NCI-H187 treated with DMSO at 0.1 percent for 48 hours (cell line): ENCODE data around the gene ASB6.
A peak's percentile ranks its signal among the peaks of the same experiment; 100 is the strongest.
"Not testable (repeated sequence)": the region's sequence is repeated elsewhere in the genome, so short reads cannot be mapped to it uniquely, and the experiment has no call there.

ENCODE experiments used
- DNase-seq: peaks from one replicate; lab custom pipeline; 2025; lab: John Stamatoyannopoulos, UW

Gene ASB6

DNA sequence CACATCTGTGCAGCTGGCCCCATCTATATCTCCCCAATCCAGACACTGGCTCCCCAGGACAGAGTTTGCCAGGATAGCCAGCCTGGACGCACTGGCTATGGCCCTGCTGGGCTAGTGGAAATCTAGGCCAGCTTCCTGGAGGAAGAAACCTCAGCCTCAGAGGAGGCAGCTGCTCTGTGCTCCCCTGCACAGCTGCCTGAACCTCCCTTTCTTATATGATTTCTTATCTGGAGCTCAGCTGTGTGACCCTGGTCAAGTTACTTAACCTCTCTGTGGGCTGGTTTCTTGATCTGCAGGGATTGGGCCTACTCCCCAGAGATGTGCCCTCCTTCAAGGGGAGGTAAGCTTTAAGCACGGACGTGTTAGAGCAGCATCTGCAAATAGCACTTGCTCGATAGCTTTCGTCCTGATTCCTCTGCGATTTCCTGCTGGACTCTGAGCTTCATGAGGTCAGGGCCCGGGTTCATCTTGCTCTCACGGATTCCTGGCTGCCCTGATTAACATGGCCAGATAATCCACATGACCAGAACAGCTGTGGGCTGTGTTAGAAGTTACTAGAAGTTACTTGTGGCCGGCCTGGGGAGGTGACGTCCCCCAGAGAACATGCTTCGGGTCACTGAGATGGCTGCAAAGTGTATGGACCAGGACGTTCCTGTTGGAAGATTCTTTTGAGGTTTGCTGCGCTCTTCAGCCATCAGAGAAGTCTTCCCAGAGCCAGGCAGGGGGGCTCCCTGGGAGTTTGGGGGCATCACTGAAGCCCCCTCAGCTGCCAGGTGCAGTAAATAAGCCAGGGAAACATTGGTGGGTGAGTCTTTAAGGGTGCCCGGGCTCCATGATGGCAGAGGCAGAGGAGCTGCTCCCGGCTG is 35.6 kb downstream of the ASB6 start:
- no peak for DNase-seq

DNA sequence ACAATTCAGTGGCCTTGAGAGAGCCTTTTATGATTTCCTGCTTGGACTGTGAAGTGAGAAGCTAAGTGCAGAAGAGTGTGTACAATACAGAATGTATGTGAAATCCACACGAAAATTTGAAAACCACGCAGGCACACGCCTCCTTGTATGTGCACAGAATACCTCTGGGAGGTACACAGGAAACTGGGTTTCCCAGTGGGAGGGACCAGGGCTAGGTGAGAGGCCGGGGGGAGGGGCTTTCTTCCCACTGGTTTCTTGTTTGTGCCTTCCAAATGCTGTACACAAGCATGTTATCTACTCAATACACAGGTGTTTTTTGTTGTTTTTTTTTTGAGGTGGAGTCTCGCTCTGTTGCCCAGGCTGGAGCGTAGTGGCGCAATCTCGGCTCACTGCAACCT is 37.2 kb downstream of the ASB6 start:
- no peak for DNase-seq

DNA sequence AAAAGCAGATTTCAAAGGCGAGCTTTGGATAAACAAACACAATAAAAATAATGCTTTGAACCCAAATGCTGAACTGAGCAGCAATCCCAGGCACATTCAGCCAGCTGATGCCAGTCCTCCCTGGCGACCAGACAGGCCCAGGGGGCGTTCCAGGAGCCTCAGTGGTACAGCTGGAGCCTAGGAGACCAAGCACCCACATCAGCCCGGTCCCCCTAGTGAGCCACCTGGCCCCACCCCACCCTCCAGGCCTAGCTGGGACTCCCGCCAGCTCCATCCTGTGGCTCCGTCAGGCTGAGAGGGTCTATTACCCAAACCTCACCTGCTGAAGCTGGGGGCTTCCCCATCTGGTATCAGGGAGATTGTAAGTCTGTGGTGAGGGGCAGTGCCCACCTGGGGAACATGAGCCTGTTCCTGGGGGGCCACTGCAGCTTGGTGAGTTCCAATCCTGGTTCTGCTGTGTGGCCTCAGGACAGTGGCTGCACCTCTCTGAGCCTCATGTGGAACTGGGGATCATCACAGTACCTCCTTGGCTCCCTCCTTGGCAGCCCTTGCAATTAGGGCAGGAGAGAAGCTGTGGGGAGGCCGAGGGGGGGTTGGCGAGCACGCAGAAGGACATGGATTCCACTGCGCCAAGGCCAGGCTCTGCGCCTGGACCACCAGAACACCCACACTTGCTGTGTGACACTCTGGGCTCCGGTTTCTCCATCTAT is 37.7 kb downstream of the ASB6 start:
- DNase-seq, result no peak

DNA sequence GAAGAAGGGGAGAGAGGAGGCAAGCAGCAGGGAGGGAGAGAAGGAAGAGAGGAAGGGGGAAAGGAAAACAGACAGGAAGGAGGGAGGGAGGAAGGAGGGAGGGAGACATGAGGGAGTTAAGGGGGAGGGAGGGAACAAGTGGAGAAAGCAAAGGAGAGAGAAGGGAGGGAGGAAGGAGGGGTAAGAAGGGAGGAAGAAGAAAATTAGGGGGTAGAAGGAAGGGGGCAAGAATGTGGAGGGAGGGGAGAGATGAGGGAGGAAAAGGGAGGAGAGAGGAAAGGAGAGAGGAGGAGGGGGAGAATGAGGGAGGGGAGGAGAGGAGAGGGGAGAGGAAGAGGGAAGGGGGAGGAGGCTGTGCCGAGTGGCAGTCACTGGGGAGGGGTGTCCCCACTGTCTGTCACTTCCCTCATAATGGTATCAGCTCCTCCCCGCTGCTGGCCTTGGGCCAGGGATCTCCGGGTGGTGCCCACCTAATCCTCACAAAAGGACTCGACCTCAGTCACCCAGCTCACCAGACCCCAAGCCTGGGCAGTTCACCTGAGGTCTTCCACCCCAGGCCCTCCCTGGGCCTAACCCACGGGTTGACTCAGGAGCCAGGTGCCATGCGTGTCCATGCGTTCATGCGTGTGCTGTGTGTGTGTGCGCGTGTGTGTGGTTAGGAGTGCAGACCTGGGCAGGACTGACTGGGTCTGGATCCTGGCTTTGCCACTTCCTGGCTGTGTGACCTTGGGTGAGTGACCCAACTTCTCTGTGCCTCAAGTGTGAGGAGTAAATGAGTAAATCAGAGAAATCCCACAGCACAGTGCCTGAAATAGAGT is 39.1 kb downstream of the ASB6 start:
- DNase-seq, result no peak

DNA sequence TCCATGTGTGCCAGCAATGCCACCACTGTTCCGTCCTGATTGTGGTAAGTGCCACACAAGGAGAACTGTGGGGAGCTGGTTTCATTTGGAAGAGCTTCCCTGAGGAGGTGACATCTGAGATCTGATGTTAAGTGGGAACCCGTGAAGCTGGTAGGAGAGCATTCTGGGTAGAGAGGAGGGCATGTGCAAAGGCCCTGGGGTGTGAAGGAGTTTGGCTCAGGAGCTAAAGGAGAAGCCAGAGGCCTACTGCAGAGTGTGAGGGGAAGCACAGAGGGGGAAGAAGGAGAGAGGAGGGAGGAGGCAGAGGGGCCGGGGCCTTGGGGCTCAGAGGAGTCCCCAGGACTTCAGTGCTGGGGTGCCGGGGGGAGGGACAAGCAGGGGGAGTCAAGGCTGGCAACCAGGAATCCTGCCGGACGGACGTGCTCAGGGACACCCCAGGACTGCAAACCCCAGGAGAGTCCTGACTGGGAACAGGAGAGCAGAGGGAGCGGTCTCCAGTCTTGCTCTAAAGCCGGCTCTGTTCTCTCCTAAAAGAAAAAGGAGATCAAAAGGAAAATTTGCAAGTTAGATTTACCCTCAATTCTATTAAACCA is 40.8 kb downstream of the ASB6 start:
- DNase-seq, result no peak

DNA sequence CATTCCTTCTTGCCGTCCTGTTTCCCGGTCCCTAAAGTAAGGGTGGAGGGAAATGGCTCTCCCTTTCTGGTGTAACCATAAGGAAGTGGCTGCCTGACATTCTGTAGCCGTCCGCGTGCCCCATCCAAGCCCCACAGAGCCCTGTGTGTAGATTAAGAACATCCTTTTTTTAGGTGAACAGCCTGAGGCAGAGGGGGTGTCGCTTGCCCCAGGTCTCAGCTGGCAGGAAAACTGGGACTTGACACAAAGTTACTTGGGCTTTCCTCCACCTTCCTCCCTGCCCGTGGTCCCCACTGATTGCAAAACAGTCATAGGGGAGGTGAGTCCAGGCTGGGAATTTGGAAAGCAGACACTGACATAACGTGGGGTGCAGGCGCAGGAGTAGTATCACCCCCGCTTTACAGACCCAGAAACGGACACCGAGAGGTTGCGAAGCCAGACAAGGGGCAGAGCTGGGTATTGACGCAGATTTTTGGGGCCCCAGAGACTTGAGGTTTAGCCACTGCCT is 43.8 kb downstream of the ASB6 start:
- DNase-seq, result no peak

DNA sequence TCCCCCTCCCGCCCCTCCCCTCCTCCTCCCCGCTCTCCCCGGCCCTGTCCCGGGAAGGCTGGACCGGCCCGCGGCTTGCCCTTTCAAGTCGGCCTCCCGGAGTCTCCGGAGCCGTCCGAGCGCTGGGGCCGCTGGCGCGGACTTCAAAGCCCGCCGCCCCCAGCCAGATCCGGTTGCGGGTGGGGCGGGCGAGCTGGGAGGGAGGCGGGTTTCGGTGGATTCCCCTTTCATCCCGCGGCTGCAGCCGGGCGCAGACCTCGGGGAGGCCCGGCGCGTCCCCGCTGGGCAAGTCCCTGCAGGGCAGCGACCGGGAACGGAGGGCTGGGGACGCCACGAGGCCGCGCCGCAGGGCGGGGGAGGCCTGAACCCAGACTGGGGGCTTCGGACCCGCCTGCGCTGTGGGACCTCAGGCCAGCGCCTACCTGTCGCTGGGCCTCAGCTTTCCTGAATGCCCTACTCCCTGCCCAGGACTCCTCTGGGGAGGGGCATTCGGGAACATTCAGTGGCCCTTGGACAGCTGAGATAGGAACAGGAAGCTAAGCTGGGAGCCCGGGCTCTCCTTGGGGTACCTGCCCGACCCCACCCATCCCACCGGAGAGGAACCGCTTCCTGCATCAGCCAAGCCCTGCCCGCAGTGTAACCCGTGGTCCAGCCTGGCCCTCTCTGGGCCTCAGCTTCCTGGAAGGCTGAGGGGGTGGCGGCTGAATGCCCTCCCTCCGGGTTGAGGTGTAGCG is 44.4 kb downstream of the ASB6 start:
- no peak for DNase-seq

DNA sequence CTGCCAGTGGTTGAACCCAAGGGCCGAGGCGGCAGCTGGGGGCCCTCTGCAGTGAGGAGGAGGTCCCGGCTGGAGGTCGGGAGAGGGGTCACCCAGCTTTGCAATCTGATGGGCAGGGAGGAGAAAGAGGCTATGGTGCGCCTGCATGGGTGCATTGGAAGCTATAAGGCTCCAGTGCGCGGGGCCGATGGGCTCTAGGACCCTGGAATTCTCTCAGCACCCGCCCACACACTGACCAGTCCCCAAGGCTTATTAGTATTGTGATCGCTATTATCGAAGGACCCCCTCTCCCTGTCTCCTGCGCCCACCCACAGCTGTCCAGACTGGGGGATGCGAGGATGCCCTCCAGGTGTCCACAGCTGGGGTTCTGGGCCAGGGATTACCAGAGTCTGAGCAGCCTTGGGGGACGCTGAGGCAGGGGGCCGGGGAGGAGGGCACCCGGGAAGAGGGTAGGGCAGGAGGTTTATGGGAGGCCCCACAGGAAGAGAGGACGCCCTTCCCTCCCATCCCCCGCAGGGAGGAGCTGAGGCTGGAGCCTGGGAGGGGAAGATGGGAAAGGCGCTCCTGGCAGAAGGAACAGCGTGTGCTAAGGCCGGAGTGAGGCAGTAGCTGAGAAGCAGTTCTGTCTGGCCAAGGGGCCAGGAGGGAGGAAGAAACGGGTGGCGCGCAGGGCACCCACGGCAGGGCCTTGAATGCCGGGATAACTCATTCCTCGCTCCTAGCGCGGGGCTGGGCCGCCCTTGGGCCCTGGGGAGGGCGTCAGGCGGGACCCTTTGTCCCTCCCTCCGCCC is 45.2 kb downstream of the ASB6 start:
- DNase-seq, result no peak

DNA sequence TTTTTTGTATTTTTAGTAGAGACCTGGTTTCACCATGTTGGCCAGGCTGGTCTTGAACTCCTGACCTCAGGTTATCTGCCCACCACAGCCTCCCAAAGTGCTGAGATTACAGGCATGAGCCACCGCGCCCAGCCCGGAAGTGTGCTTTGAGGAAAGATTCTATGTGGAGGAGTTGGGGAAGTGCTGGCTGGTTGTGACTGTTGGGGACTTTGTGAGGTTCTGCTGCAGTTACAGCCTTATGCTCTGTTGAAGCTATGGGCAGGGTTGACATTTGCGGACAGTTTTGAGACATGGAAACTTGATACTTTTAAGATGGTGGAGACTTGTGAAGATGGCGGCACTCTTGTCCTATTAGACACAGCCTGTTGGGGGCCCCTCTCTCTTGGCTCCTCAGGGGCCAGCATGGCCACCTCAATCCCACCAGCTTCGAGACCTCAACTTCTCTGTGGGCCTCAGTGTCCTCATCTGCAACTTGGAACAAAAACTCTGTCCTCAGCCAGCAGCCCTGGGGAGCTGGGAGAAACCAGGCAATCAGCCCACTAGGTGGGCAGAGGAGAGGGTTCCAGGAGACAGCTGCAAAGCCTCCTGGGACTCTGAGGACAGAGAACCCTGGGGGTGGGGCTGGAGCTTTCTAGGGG is 45.9 kb downstream of the ASB6 start:
- no peak for DNase-seq

DNA sequence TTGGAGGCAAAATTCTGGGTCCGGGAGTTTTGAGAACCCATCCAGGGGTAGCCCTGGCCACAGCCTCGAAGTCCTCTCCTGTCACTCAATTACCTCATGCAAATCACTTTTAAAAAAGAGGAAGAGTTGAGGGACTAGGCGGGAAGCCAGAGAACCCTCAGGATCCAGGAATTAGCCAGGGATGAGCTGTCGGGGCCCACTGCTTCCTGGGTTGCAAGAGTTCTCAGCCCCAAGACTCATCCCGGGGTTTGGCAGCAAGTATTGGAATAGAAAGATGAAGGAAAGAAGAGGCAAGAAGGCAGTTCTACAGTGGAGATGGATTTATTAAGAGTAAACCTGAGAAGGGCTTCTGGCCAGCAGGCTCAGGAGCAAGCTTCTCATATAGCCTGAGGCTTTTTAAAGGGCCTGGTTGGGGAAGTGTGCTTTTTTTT is 46.6 kb downstream of the ASB6 start:
- no peak for DNase-seq

DNA sequence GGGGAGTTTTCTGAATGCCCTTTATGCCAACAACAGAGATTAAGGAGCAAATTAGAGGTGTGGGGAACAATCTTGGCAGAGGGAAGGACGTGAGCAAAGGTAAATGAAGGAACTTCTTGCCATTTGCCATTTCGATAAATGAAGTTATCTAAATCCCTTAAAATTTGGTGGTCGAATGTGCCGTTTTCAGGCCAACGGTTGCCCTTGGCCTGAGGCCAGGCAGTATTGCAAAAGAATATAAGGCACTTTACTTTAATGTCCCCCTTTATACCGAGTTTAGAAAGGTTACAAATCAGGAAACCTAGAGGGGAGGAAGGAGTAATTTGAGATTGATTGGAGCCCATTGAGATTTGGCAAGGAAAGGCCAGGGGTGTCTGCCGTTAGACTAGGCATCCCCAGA is 47.3 kb downstream of the ASB6 start:
- no peak for DNase-seq

DNA sequence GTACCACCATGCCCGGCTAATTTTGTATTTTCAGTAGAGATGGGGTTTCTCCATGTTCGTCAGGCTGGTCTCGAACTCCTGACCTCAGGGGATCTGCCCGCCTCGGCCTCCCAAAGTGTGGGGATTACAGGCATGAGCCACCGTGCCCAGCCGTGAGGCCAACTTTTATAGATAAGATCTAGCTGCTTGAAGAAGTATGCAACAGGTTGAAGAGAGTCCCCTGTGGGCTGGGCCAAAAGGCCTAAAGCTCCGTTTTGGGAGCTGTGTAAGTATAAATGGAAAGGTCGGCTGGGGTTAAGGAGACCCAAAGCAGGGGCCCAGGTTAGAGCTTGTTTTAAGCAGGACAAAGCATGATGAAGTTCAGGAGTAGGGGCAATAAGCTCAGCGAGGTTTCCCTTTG is 49.2 kb downstream of the ASB6 start:
- DNase-seq, result not testable (repeated sequence)

DNA sequence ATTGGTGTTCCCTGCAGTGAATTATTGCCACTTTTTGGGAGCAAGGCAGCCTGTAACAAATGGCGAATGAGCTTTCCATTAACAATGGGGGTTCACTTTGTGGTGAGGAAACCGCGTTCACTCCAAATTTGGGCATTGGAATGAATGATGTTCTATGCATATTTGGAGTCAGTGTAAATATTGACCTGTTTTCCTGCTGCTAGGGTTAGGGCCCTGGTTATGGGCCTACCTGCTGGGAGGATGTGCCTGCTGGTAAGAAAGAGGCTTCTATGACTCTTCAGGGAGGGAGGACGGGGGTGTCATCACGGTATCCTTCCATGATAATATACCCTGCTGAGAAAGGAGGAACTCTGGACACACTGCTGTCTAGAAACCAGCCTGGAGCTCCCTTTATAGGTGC is 50.0 kb downstream of the ASB6 start:
- DNase-seq, result no peak

DNA sequence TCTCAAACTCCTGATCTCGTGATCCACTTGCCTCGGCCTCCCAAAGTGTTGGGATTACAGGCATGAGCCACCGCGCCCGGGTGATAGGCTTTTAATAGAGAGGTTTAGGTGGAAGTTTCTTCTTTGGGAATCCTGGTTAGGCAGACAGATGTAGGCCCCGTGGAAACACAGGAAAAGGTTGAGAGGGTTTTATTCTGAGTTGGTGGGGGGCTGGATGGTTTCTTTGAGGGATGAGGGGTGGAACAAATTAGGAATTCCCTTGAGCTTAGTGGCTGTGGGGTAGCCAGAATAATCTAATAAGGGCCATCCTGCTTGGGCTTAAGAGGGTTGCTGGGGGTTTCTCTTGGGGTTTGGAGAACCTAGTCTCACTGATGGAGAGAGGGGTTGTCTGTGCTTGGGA is 51.5 kb downstream of the ASB6 start:
- DNase-seq, result no peak

DNA sequence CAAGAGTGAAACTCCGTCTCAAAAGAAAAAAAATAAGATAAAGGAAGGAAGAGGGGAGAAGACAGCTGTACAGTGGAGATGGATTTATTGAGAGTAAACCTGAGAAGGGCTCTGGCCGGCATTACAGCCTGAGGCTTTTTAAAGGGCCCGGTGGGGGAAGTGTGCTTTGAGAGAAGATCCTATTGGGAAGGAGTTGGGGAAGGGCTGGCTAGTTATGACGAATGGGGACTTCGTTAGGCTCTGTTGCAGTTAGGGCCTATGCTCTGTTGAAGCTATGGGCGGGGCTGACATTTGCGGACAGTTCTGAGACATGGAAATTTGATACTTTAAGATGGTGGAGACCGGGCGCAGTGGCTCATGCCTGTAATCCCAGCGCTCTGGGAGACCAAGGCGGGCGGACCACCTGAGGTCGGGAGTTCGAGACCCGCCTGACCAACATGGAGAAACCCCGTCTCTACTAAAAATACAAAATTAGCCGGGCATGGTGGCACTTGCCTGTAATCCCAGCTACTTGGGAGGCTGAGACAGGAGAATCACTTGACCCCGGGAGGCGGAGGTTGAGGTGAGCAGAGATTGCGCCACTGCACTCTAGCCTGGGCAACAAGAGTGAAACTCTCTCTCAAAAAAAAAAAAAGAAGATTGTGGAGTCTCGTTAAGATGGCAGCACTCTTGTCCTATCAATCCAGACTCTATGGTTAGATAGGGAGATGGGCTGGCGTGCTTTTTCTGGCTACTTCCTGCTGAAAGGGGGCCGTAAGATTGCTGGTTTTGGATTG is 54.3 kb downstream of the ASB6 start:
- DNase-seq, result peak; percentile 41

DNA sequence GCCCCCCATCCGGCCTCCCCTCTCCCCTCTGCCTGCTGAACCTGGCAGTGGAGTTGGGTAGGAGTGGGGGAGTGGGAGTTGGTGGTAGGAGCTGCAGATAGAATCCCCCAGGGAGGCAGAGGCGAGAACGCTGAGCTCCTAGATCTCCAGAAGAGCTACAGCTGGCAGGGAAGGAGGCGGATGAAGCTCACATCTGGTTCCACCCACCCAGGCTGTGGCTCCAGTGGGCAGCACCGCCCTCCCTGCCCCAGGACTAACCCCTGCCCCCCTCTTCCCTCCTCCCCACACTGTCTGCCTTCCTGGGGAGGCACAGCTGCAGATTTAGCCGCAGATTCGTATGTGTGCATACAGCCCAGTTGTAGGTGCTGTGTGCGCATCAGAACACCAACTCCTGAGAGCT is 55.3 kb downstream of the ASB6 start:
- DNase-seq, result no peak

DNA sequence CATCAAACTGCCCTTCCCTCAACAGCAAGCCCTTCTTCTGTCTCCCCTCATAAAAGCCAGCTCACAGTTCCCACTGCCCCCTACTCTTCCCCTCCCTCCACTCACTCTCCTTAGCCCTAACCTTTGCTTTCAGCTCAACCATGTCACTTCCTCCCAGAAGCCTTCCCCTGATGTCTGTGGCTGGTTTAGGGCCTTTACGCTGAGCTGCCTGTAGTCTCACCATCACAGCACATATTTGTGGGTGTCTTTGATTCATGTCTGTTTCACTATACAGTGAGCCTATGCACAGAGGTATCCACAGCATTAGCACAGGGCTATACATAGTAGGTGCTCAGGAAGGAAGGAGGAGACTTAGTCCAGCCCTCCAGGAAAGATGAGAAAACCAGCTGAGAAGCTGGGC is 55.7 kb downstream of the ASB6 start:
- DNase-seq, result no peak

DNA sequence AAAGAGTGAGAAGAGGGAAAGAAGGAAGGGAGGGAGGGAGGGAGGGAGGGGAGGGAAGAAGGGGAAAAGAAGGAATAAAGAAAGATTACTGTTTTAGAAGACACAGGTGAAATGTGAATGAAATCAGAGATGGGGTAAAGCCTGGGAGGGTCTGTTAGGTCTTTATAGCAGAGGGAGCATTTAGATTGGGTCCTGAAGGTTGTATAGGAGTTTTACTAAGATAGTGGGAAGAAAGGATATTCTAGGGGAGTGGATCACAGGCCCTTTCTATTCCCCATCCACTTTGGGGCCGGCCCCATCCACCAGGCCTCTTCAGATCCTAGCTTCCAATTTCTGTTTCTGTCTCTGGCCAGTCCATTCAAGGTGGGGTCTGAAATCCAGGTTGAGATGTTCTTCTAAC is 56.6 kb downstream of the ASB6 start:
- DNase-seq, result no peak
